Measurements from ENCODE around the gene MUCL3.
"Not testable (repeated sequence)": the region's sequence is repeated elsewhere in the genome, so short reads cannot be mapped to it uniquely, and the experiment has no call there.

MUCL3 gene

DNA sequence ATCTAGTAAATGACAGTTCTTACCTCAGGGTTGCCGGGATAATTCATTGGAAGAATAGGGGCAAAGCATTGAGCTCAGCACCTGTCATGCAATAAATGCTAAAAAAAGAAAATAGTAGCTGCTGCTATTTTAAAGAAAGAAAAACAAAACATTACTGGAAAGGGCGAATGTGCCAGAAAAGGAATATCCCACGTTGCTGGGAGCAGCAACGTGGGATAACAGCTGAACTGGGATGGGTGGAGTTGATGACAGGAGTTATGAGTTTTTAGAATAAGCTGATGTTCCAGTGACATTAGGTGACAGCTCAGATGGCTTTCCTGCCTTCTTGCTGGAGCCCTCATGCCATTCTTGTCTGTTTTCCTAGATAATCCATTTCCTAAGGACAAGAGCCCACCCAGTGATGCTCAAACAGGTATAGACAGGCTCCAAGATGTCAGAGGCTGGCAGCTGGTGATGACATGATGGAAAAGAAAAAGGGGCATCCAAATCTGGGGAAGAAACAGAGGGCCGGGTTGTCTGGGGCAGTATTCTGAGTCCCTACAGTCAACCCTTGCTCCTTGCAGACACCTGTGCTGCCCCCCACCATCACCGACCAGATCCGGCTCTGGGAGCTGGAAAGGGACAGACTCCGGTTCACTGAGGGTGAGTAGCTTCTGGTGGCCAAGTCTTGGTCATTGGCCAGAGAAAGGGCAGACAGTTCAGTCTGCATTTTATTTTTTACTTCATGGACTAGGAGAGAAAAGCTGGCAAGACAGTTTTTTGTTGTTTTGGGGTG, 27.8 kb upstream of the MUCL3 start:
- no peak for DNase-seq

DNA sequence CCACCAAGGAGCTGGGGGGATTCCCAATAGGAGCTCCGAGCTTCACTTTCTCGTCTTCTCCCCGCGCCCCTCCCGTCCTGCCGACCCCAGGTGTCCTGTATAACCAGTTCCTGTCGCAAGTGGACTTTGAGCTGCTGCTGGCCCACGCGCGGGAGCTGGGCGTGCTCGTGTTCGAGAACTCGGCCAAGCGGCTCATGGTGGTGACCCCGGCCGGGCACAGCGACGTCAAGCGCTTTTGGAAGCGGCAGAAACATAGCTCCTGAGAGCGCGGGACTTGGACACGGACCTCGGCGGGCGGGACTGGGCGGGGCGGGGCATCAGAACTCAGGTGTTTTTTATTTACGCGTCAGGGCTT, 27.1 kb upstream of the MUCL3 start:
- no peak for DNase-seq

DNA sequence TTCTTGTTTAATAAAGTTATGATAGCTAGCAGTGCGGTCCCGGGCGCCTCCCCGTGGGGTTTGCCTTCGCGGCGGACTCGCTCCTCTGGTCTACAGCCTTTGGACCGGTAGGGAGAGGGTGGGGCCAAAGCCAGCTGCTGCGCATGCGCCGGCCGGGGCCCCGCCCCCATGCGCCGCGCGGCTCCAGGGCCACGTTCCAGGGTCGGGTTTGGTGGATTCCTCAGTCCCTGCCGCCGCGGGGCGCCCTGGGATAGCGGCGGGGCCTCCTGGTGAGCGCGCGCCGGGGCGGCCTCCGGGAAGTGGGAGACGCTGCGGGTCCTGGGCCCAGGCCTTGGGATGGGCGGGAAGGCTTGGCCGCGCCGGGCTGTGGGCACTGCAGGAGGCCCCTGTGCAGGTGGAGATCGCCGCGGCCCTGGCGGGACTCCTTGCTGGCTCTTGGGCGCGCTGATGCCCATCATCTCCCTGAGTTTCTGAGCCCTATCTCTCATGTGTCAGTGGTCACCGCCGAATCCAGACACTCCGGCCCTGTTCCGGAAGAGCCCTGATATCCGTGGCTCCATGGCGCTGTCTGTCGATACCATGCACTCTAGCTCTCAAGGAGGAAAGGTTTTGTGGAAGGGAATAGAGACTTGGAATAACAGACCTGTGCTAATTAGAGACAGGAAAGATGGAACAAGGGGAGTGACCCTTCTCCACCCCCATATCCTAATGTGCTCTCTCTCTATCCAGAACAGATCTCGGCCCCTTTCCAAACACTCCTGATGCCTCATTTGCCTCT, 26.5 kb upstream of the MUCL3 start, which contains the start of gene VARS2:
Gene VARS2, plus strand, starts transcription at position 163 of the 778 bp plus-strand sequence. Its CDS starts 599 bp downstream, at position 762.
- DNase-seq, result peak; percentile 89

DNA sequence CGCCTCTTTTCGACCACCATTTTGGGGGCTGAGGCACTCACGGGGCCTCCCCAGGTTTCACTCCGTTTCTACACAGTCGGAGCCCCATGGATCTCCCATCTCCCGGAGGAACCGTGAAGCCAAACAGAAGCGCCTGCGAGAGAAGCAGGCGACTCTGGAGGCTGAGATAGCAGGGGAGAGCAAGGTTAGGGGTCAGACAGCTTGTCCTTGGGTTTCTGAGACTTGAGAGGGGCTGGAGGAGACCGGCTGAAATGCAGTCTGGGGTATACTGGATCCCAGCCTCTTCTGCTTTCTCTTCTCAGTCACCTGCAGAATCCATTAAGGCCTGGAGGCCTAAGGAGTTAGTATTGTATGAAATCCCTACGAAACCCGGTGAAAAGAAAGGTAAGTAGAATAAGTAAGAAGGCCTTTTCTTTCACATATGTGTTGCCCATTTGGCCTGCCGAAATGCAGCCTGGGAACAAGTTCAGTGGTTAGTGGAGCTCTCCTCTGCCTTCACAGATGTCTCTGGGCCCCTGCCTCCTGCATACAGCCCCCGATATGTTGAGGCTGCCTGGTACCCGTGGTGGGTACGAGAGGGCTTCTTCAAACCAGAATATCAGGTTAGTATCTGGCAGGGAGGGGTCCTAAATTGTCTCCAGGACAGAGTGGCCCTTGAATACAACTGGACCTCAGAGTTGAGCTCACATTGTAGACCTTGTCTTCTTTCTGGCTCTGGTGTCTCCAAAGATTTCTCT, 25.8 kb upstream of the MUCL3 start:
- no peak for DNase-seq

DNA sequence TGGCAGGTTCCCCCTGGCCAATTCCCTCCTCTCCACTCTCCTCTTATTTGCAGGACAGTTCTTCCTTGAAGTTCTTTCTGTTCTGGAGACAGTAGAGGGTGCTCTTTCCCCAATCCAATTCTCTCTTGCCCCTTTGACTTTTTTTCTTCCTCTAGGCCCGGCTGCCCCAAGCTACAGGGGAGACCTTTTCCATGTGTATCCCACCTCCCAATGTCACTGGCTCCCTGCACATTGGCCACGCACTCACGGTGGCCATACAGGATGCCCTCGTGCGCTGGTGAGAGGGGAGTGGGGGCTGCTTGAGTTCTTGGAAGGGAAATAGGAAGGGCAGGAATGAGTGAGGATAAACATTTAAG, 25.2 kb upstream of the MUCL3 start:
- DNase-seq, result no peak

DNA sequence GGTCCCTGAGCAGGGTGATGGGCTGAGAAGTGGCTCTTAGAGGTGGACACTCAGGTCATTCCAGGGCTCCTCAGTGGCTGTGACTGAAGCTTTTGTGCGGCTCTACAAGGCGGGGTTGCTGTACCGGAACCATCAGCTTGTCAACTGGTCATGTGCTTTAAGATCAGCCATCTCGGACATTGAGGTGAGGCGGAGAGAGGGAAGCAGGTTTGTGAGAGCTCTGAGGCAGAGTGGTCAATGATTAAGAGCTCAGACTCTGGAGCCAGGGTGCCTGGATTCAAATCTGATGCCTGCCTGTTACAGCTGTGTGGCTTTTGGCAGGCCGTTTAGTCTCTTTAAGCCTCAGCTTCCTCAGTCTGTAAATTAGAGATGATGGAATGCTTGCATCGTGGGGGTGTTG, 23.7 kb upstream of the MUCL3 start:
- no peak for DNase-seq

DNA sequence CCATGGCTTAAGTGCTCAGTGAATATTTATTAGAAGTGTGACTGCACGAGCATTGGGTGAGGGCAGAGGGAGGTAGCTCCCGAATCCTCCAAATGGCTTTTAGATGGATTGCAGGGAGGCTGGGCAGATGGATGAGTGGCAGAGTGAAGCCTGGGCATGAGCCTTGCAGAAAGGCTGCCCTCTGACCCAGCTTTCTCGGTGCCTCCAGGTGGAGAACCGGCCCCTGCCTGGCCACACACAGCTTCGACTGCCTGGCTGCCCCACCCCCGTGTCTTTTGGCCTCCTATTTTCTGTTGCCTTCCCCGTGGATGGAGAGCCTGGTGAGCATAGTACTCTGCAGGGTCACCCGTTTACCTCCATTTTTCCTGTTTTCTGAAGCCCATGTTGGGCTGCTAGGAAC, 23.3 kb upstream of the MUCL3 start:
- no peak for DNase-seq

DNA sequence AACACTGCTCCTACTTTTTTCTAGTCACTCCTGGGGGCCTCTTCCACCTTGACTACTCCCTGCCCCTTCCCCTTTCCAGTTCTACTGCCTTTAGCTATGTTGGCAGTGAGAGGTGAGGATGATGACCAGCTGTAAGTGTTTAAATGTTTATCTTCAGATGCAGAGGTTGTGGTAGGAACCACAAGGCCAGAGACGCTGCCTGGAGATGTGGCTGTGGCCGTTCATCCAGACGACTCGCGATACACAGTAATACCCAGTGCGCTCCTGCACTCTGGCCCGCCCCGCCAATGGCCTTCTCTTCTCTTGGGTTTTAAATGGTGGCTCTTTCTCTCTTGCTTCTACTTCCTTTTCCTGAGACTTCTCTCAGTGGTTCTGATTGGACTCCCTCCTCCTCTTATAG, 22.1 kb upstream of the MUCL3 start:
- DNase-seq, result no peak

DNA sequence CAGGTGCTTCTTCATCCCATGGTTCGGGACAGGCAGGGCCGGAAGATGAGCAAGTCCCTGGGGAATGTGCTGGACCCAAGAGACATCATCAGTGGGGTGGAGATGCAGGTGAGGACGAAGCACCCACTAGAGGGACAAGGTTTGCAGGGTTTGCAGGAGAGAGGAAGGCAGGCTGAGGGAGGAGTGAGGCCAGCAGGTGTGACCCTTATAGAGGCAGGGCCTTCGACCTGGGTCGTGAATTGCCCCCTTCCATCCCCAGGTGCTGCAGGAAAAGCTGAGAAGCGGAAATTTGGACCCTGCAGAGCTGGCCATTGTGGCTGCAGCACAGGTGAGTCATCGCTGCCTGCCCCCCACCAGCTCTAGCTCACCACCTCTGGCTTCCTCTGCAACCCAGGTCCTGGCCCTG, 18.3 kb upstream of the MUCL3 start:
- DNase-seq, result no peak

DNA sequence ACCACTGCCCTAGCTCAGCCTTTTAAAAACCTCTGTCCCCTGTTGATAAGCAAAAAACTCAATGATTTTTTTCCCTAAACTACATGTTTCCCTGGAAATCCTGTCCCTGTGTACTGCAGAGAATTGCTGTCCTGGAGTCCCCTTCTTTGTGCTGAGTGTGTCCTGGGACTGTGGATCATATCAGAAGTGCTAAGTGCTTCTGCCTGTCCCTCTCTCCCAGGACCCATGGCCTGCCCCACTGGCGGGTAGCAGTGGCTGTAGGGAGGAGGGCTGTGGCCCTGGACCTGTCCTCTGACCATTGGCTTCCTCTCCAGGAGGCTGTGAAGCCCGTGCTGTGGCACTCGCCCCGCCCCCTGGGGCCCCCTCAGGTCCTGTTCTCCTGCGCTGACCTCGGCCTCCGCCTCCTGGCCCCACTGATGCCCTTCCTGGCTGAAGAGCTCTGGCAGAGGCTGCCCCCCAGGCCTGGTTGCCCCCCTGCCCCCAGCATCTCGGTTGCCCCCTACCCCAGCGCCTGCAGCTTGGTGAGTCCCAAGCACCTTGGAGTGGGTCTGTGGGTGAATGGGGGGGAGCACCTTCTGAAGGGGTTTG, 16.6 kb upstream of the MUCL3 start:
- DNase-seq, result not testable (repeated sequence)

DNA sequence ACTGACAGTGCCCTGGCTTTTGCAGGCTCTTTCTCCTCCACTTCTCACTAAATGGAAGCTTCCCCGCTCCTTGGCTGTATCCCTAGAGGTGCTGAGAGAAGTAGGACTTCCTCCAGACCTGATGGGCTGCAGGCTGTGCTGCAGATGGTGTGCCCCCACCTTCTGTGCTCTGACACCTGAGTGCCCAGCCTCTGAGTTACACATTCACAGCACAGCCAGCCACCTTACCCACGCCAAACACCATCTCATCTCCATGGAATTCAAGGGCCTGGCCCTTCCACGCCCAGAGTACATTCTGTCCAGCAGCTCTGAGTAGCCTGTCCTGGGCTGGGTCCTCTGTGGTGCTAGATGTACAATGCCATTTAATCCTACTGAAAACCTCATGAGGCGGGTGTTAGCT, 14.1 kb upstream of the MUCL3 start:
- no peak for DNase-seq

DNA sequence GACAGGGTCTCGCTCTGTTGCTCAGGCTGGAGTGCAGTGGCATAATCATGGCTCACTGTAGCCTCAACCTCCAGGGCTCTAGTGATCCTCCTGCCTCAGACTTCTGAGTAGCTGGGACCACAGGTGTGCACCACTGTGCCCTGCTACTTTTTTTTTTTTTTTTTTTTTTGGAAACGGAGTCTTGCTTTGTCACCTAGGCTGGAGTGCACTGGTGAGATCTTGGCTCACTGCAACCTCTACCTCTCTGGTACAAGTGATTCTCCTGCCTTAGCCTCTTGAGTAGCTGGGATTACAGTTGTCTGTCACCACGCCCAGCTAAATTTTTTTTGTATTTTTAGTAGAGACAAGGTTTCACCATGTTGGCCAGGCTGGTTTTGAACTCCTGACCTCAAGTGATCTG, 13.7 kb upstream of the MUCL3 start:
- not testable (repeated sequence) for DNase-seq

DNA sequence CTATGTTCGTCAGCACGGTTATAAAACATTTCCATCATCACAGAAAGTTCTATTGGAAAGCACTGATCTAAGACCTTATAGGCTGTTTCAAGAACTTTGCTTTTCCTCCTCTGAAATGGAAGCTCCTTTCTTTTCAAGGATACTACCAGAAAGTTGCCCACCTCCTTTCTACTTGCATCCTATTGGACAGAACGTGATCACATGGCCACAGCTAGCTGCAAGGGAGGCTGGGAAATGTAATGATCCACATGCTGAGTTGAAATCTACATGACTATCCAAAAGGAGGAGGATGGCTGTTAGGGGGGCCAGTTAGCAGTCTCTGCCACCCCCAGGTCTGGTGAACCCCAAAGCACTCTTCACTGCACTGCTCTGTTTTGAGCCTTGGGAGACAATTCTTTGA, 12.1 kb upstream of the MUCL3 start:
- no peak for DNase-seq

DNA sequence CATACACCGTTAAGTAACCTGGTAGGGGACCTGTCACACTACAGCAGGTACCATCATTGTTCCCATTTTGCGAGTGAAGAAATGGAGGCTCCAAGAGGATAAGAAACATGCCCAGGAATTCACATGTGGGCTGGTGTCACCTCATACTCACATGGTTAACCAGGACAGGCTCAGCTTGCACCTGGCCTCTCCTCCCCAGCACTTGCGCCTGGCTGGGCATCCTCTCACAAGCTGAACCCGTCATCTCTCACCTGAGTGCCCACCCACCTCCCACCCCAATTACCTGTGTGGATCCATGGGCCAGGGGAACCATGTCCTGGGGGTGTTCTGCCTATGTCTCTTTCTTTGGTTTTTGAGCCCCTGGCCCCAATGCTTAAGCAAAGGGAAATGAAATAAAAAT, 10.3 kb upstream of the MUCL3 start:
- DNase-seq, result no peak

DNA sequence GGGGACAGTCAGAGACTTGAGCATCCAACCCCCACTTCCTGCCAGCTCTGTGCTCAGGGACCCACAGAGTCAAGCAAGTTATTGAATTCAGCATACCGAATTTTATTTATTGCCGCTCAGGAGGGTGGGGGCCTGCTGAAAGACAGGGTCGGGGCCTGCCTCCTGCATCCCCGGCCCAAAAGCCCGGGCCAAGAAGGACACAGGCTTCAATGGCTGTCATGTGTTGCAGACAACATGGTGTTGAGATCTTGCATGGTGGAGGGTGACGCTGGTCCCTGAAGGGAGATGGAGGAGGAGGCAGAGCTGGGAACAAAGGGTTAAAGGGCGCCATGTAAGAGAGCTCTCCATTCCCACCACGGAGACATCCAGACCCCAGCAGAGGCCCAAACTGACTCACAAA, 9.5 kb upstream of the MUCL3 start:
- DNase-seq, result no peak

DNA sequence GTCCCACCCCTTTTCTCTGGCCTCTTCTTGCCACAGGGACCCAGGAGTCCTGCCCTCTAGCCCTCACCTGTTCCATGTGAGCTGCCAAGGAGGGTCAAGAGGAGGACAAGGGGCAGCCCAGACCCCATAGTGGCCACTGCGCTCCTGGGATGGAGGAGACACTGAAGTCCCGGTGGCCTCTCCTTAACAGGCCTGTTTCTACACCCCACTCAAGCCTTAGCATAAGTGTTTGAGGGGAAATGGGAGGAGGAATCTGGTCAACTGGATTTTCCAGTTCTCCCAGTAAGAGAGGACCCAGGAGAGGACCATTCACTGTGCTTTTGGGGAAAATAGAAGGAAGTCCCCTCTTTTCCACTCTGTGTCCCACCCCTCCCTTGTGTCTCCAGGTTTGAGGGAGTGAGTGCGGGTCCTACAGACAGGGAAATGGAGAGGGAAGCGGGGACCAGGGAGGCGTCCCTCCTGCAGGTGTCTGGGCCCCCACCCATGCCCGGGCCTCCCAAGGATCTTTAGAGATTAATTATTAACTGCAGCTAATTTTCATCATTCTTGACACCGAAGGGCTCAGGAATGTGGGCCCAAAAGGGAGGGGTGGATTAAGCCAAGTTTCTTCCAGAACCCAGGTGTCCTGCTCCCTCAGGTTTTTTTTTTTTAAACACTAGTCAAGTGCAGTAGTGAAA, 8.7 kb upstream of the MUCL3 start, which contains the start of gene SFTA2:
Gene SFTA2, minus strand, starts transcription at position 202 of the 677 bp plus-strand sequence. Its CDS starts 74 bp downstream, at position 128.
- DNase-seq, result no peak

DNA sequence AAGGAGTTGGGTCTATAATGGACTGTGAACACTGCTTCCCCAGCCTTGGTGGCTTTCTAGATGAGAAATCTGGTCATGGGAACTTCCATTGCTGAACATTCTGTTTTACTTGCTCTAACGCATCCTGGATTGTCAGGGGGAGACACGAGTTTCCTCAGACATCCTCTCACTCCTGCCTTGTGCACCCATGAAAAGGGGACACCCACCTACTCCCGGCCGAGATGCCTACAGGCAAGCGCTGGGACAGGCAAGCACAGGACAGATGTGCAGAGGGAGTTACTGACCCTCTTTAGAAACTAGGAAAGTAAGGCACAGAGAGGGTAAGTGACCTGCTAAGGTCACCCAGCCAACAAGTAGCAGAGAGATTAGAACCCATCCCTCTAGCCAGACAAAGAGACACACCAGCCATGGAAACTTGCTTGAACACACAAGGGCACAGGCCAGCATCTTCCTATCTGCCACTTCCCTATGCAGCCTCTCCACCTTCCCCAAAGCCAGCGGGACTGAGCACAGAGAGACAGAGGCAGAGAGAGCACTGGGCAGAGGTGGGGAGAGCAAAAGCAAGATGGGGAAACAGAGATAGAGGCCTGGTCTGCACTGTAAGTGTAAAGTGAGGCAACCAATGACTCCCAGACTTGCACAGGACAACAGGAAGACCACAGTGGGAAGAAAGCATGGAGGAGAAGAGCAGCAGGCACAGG, 8.0 kb upstream of the MUCL3 start:
- DNase-seq, result no peak

DNA sequence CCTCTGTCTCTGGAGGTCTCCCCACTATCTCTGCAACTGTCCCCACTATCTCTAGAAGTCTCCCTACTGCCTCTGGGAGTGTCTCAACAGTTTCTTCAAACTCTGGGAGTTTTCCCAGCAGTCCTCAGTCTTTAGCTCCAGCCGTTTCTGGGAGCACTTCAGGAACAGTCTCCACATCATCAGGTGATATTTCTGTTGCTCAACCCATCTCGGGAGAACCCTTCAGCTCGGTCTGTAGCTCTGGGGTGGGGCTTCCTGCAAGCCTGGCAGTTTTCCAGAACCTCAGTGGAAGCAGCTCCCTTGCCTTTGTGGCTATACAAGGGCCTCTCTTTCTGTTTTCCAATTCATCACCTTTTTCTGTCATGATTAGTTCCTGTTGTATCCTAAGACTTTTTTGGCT, 5.8 kb upstream of the MUCL3 start:
- no peak for DNase-seq

DNA sequence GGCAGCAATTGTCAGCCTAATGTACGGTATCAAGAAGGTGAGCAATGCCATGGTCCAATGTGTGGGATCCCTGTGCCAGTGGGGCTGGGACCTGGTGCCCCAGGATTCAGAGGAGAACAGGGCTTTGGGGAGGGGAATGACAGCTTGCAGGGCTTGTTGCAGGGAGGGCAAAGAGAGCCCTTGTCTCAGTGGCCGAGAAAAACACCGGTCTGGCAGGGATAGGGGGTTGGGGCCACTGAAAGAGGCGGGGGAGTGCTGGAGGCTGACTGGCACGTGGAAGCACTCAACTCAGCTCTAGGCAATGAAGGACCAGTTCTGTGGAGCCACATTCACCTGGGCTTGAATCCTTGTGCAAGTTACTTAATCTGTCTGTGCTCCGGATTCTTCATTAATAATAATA, 3.5 kb upstream of the MUCL3 start:
- no peak for DNase-seq

DNA sequence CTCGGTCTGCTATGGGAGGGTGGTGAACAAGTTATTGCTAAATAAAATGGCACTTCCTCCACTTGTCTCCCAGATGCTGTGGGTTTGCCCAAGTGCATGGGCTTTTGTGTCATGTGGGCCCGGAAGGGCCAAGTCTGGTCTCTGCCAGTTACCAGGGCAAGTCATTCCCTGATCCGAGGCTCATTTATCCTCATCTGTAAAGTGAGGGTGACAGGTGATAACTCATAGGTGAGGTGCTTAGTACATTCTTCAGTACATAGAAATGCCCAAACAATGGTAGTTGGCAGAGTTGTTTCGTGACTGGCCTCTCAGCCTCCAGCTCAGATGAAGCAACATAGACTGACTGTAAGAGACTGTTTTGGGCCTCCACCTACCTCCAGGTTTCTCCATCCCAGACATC, 2.0 kb upstream of the MUCL3 start:
- DNase-seq, result no peak

DNA sequence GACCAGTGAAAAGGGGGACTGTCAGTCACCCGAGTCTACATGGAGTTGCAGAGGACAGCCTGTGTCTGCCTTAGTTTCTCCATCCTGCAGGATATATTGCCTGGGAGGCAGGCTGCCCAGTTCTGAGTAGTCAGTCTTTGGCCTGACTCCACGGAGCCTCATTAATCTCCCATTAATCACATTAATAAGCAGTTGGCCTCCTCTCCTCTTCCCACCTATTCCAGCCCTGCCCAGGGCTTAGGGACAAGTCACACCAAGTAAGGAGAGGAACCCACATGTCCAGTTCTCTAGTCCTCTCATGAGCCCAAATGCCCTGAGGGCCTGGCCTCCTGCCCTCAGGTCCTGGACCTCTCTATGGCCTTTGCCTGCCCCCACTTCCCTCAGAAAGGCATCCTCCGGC, 1.3 kb upstream of the MUCL3 start:
- no peak for DNase-seq

Data from central memory CD4-positive, alpha-beta T cell (primary cell).